Liver (tissue), 9 donors: Measurements from ENCODE around the gene LSM12. TPM values are rescaled to one million over a fixed set of nuclear protein-coding genes. Genes with fewer than 3 reads are reported as not detected.

ENCODE experiments used
- DNase-seq: peaks from one replicate; pipeline ENCODE4 v3.0.0-alpha.2; 2017; ENCODE audit warnings: low spot score
- H3K27ac ChIP-seq, 2 donors: one replicate each; pipeline ENCODE4 v1.7.0; 2013; ENCODE audit warnings: inconsistent platforms in 2 of 2, low read length in 2 of 2, control low read depth in 1 of 2, low read depth in 1 of 2, mild to moderate bottlenecking in 1 of 2
- H3K27me3 ChIP-seq, 4 donors: one replicate each; pipeline versions ENCODE4 v1.6.1 to v1.7.0; 2013; ENCODE audit warnings: low read length in 3 of 4, inconsistent platforms in 1 of 4, mild to moderate bottlenecking in 1 of 4, moderate library complexity in 1 of 4; ENCODE audit not compliant: control insufficient read depth in 4 of 4, insufficient read depth in 4 of 4
- H3K36me3 ChIP-seq, 4 donors: one replicate each; pipeline versions ENCODE4 v1.6.1 to v1.7.0; 2013; ENCODE audit warnings: low read length in 3 of 4, mild to moderate bottlenecking in 3 of 4, low read depth in 1 of 4, moderate library complexity in 1 of 4; ENCODE audit not compliant: control insufficient read depth in 4 of 4, insufficient read depth in 3 of 4
- H3K4me1 ChIP-seq, 4 donors: one replicate each; pipeline versions ENCODE4 v1.6.1 to v1.7.0; 2013; ENCODE audit warnings: low read length in 3 of 4, mild to moderate bottlenecking in 3 of 4, moderate library complexity in 1 of 4; ENCODE audit not compliant: control insufficient read depth in 4 of 4, insufficient read depth in 4 of 4
- H3K4me3 ChIP-seq, 3 donors: one replicate each; pipeline versions ENCODE4 v1.6.1 to v1.7.0; 2013; ENCODE audit warnings: low read length in 3 of 3, control low read depth in 1 of 3, low read depth in 1 of 3, mild to moderate bottlenecking in 1 of 3
- H3K9ac ChIP-seq, 2 donors: one replicate each; pipeline ENCODE4 v1.7.0; 2013; ENCODE audit warnings: low read length in 2 of 2, mild to moderate bottlenecking in 2 of 2, moderate library complexity in 2 of 2, control low read depth in 1 of 2, low read depth in 1 of 2
- H3K9me3 ChIP-seq, 4 donors: one replicate each; pipeline versions ENCODE4 v1.6.1 to v1.7.0; 2013; ENCODE audit warnings: low read length in 3 of 4; ENCODE audit not compliant: control insufficient read depth in 4 of 4
- CTCF ChIP-seq: fragments of 150-350 bp; IDR thresholded peaks from 2 replicates; pipeline ENCODE4 v1.5.1; 2017; ENCODE audit warnings: improper control_type of control experiment, low read depth, low read length; ENCODE audit not compliant: missing input control
- EGR1 ChIP-seq, 2 donors: IDR thresholded peaks; 2 replicates each; pipeline ENCODE4 v1.6.1; 2016 to 2018; ENCODE audit warnings: antibody characterized with exemption in 2 of 2, low read depth in 2 of 2
- FOXA2 ChIP-seq: IDR thresholded peaks from 2 replicates; pipeline ENCODE4 v1.6.1; 2016; ENCODE audit warnings: antibody characterized with exemption
- HNF4A ChIP-seq, 2 donors: conservative IDR thresholded peaks; 2 replicates each; pipeline ENCODE4 v1.6.1; 2016; ENCODE audit warnings: antibody characterized with exemption in 2 of 2, mild to moderate bottlenecking in 2 of 2
- HNF4G ChIP-seq: IDR thresholded peaks from 2 replicates; pipeline ENCODE4 v1.6.1; 2016; ENCODE audit warnings: antibody characterized with exemption
- JUND ChIP-seq, 2 donors: IDR thresholded peaks; 2 replicates each; pipeline ENCODE4 v1.6.1; 2016; ENCODE audit warnings: antibody characterized with exemption in 2 of 2
- MAX ChIP-seq: IDR thresholded peaks from 2 replicates; pipeline ENCODE4 v1.6.1; 2016; ENCODE audit warnings: antibody characterized with exemption
- RAD21 ChIP-seq, 2 donors: IDR thresholded peaks; 2 replicates each; pipeline ENCODE4 v1.6.1; 2016; ENCODE audit warnings: antibody characterized with exemption in 2 of 2, mild to moderate bottlenecking in 2 of 2
- RXRA ChIP-seq, 2 donors: IDR thresholded peaks; 2 replicates each; pipeline ENCODE4 v1.6.1; 2017 to 2018; ENCODE audit warnings: antibody characterized with exemption in 2 of 2, mild to moderate bottlenecking in 1 of 2
- SP1 ChIP-seq: IDR thresholded peaks from 2 replicates; pipeline ENCODE4 v1.6.1; 2018; ENCODE audit warnings: antibody characterized with exemption, mild to moderate bottlenecking
- TAF1 ChIP-seq: conservative IDR thresholded peaks from 2 replicates; pipeline ENCODE4 v1.6.1; 2016; ENCODE audit warnings: antibody characterized with exemption, mild to moderate bottlenecking
- YY1 ChIP-seq: IDR thresholded peaks from 2 replicates; pipeline ENCODE4 v1.6.1; 2016; ENCODE audit warnings: antibody characterized with exemption, mild to moderate bottlenecking
- WGBS: extraction: QIAGEN DNeasy Blood & Tissue Kit; methylation state at CpG from one replicate; pipeline ENCODE4 v1.1.7; 2013; 5-methylcytosine and 5-hydroxymethylcytosine counted together
- polyA plus RNA-seq, 2 donors: library from polyadenylated mRNA; stranded (reverse) in 1 of 2; unstranded in 1 of 2; fragments of 200-250 nt in 1 of 2; fragments of >200 nt in 1 of 2; fragmentation: Nextera tagmentation in 1 of 2; extraction: Ambion mirVana in 1 of 2; gene quantifications; one replicate each; pipeline versions ENCODE4 v1.2.1 to v1.2.3, GENCODE V29; 2013 to 2015
- total RNA-seq, 2 donors: library from RNA; depleted of rRNA; stranded (reverse); fragments of >200 nt; gene quantifications; one replicate each; pipeline ENCODE4 v1.2.3, GENCODE V29; 2014
- TF ChIP-seq, protein P1 (sequence below): IDR thresholded peaks from 2 replicates; pipeline ENCODE4 v1.6.1; 2016; ENCODE audit warnings: antibody characterized with exemption
- TF ChIP-seq, protein P2 (sequence below): IDR thresholded peaks from 2 replicates; pipeline ENCODE4 v1.6.1; 2016; ENCODE audit warnings: antibody characterized with exemption, mild to moderate bottlenecking
- donor health status: healthy.
- donor health status: healthy.
- donor health status: healthy.
- donor health status: healthy.
- donor health status: healthy.

Gene LSM12
- total and polyA plus RNA-seq, 4 donors = 12.1 to 31.9 (median 15.1) TPM

GRCh38 chr17:43995150-43995471 lies 71.4 kb downstream of the LSM12 start:
- no peak overlapping the region for H3K27ac ChIP-seq
- 16% methylated on average over 12 of the region's 12 CpGs for WGBS
- H3K36me3 ChIP-seq = no peaks in the 10 kb centered on the region
- TF ChIP-seq, protein P1, sequence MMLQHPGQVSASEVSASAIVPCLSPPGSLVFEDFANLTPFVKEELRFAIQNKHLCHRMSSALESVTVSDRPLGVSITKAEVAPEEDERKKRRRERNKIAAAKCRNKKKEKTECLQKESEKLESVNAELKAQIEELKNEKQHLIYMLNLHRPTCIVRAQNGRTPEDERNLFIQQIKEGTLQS = no peak
- no peak for TF ChIP-seq SP1
- no peak for TF ChIP-seq EGR1 (IDR thresholded peaks at IDR 0.05; ENCODE audit: low read depth in 2 of 2)
- TF ChIP-seq YY1 = no peak
- TF ChIP-seq HNF4A (conservative IDR thresholded peaks at IDR 0.05) = no peak
- TF ChIP-seq RAD21 (IDR thresholded peaks at IDR 0.05) = no peak
- TF ChIP-seq MAX = no peak
- TF ChIP-seq TAF1 = no peak
- TF ChIP-seq FOXA2 = no peak
- no peak for TF ChIP-seq HNF4G
- no peak overlapping the region for H3K4me3 ChIP-seq
- DNase-seq = no peak
- H3K9ac ChIP-seq = no peak overlapping the region
- H3K27me3 ChIP-seq = no peaks in the 10 kb centered on the region
- no peaks in the 10 kb centered on the region for H3K9me3 ChIP-seq
- H3K4me1 ChIP-seq = peaks cover 8 to 18% (median 13%) of the 10 kb centered on the region in 4 donors

DNA sequence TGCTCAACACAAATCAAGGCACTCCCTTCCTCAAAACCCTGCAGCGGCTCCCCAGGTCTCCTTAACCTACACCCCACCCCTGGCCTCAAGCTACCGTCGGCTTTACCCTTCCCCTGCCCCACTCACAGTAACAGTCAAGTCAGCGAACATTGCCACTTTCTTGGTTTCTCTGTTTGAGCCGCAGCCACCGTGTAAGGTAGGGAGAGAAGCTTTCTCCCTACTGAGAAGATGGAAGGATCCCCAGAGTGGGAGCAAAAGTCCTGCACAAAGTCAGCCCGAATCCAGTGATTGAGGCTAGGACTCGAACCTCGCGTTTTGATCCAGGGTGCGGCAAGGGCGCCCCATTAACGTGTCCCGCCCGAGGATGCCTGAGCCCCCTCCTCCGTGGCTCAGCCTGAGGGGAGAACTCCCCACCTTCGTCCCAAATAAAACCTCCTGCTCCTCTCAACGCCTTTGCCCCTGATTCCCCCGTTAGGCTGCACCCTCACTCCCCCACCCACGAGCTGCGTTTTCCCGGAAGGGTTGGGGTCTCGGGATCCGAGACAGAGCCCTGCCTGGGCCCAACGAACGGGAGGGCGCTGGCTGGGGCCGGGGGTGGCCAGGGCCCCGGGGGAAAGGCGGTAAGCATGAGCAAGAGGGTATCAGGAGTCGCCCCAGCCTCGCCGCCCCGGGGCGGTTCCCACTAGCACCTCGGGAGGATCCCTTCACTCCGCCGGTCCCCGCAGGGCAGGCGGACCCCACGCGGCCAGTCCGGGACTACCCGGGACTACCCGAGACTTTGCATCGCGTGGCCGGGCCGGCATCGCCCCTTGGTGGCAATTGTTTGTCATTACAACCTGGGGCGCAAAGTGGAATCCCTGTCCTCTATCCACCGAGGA lies 72.0 kb downstream of the LSM12 start:
- Histone ChIP-seq H3K27me3 (no peaks in the 10 kb centered on the region), H3K4me3 (peak overlapping the region in 2 of 3 donors; percentile 9 to 49), H3K36me3 (no peaks in the 10 kb centered on the region), H3K9me3 (no peaks in the 10 kb centered on the region), H3K9ac (no peak overlapping the region), H3K4me1 (peaks cover 8 to 16% (median 10%) of the 10 kb centered on the region in 4 donors), H3K27ac (no peak overlapping the region)
- TF ChIP-seq, protein P2, sequence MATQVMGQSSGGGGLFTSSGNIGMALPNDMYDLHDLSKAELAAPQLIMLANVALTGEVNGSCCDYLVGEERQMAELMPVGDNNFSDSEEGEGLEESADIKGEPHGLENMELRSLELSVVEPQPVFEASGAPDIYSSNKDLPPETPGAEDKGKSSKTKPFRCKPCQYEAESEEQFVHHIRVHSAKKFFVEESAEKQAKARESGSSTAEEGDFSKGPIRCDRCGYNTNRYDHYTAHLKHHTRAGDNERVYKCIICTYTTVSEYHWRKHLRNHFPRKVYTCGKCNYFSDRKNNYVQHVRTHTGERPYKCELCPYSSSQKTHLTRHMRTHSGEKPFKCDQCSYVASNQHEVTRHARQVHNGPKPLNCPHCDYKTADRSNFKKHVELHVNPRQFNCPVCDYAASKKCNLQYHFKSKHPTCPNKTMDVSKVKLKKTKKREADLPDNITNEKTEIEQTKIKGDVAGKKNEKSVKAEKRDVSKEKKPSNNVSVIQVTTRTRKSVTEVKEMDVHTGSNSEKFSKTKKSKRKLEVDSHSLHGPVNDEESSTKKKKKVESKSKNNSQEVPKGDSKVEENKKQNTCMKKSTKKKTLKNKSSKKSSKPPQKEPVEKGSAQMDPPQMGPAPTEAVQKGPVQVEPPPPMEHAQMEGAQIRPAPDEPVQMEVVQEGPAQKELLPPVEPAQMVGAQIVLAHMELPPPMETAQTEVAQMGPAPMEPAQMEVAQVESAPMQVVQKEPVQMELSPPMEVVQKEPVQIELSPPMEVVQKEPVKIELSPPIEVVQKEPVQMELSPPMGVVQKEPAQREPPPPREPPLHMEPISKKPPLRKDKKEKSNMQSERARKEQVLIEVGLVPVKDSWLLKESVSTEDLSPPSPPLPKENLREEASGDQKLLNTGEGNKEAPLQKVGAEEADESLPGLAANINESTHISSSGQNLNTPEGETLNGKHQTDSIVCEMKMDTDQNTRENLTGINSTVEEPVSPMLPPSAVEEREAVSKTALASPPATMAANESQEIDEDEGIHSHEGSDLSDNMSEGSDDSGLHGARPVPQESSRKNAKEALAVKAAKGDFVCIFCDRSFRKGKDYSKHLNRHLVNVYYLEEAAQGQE = no peak
- TF ChIP-seq, protein P1 = no peak
- no peak for TF ChIP-seq HNF4G
- TF ChIP-seq RXRA (IDR thresholded peaks at IDR 0.05) = no peak
- no peak for TF ChIP-seq TAF1
- TF ChIP-seq FOXA2 = no peak
- no peak for TF ChIP-seq HNF4A (conservative IDR thresholded peaks at IDR 0.05)
- TF ChIP-seq SP1 = no peak
- no peak for TF ChIP-seq MAX
- TF ChIP-seq CTCF = peak; percentile 91
- peak; percentile 91 to 96 for TF ChIP-seq RAD21 (IDR thresholded peaks at IDR 0.05)
- no peak for TF ChIP-seq EGR1 (IDR thresholded peaks at IDR 0.05; ENCODE audit: low read depth in 2 of 2)
- TF ChIP-seq JUND (IDR thresholded peaks at IDR 0.05) = no peak
- DNase-seq = peak; percentile 63
- 12% methylated on average over 52 of the region's 52 CpGs for WGBS
